ENCODE results near the gene UBE2C.

DNA sequence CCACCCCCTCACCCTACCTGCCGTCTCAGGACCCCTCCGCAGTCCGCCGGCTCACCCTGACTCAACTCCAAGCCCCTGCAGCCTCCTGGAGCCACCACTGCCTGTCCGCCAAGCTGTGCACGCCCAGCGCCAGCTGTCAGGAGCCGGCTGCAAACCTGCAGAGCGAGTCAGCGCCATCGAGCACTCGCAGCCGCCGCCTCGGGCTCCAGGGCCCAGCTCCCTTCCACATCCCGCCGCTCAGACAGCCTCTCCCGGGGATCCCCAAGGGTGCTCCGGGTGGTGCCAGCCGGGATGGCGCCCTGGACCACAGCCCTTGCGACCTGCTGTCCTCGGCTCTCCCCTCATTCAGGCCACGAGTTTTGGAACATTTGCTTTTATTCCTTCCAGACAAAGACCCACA, 10.4 kb downstream of the UBE2C start:
- TF ChIP-seq, protein P1, sequence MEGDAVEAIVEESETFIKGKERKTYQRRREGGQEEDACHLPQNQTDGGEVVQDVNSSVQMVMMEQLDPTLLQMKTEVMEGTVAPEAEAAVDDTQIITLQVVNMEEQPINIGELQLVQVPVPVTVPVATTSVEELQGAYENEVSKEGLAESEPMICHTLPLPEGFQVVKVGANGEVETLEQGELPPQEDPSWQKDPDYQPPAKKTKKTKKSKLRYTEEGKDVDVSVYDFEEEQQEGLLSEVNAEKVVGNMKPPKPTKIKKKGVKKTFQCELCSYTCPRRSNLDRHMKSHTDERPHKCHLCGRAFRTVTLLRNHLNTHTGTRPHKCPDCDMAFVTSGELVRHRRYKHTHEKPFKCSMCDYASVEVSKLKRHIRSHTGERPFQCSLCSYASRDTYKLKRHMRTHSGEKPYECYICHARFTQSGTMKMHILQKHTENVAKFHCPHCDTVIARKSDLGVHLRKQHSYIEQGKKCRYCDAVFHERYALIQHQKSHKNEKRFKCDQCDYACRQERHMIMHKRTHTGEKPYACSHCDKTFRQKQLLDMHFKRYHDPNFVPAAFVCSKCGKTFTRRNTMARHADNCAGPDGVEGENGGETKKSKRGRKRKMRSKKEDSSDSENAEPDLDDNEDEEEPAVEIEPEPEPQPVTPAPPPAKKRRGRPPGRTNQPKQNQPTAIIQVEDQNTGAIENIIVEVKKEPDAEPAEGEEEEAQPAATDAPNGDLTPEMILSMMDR (IDR thresholded peaks at IDR 0.05), result no peak
- TF ChIP-seq EZH2 (IDR thresholded peaks at IDR 0.05; ENCODE audit: borderline replicate concordance, insufficient read depth, low read depth, low read length, poor library complexity, severe bottlenecking), result no peak
